Measurements from ENCODE around the gene ERVFRD-1. TPM values are rescaled to one million over a fixed set of nuclear protein-coding genes. Genes with fewer than 3 reads are reported as not detected.

The ERVFRD-1 gene
- total and polyA plus RNA-seq, 2 of the 13 experiments (the other 11 are each of a cell fraction or from before 2014, with no cell fraction given), result not detected

GRCh38 chr6:11056871-11057270 lies 54.7 kb downstream of the ERVFRD-1 start:
- no peaks in the 10 kb centered on the region for H3K79me2 ChIP-seq (ENCODE audit: insufficient read depth, low read length)
- H3K9me3 ChIP-seq (ENCODE audit: low read length), result no peaks in the 10 kb centered on the region
- no peaks in the 10 kb centered on the region for H4K20me1 ChIP-seq (ENCODE audit: insufficient read depth, low read length)
- no TSS peak for BruUV-seq (replicated peaks)
- TF ChIP-seq ZNF577 (CRISPR knock-in tag; IDR thresholded peaks at IDR 0.05; ENCODE audit: borderline replicate concordance, low read depth) (no peak), JUN (CRISPR knock-in tag; IDR thresholded peaks at IDR 0.05) (no peak), POGZ (CRISPR knock-in tag; IDR thresholded peaks at IDR 0.05) (peak; percentile 17; the same call in 1 of the 2 replicates), SYNCRIP (IDR thresholded peaks at IDR 0.05; ENCODE audit: insufficient read depth, low read depth, low read length) (no peak), SAP130 (CRISPR knock-in tag; IDR thresholded peaks at IDR 0.05; ENCODE audit: low read depth) (0 out of 2 replicates have a peak, but pooled peaks have one; percentile 20), ZNF770 (CRISPR knock-in tag; IDR thresholded peaks at IDR 0.05) (peak; percentile 71), POLR2AphosphoS5 (IDR thresholded peaks at IDR 0.05; ENCODE audit: low read depth, low read length) (no peak), TEAD3 (CRISPR knock-in tag; optimal IDR thresholded peaks at IDR 0.05; ENCODE audit: borderline replicate concordance) (peak; percentile 2)
- POLR2A ChIA-PET, result interaction anchor here (1.2 to 2.1 kb wide), 2 partner anchors 8 to 17 kb away, joined by 4 to 6 read pairs; no protein-coding TSS in a partner anchor
- H3K27me3 ChIP-seq (ENCODE audit: control insufficient read depth in 1 of 2, insufficient read depth in 2 of 2, low read length in 2 of 2), result no peaks in the 10 kb centered on the region
- ATAC-seq (peak; percentile 61), FAIRE-seq (no peak), DNase-seq (ENCODE audit: low spot score) (no peak)
- H3K27ac ChIP-seq (ENCODE audit: extremely low read length, insufficient read depth, low read length), result no peak overlapping the region
- no peak overlapping the region for H3K4me2 ChIP-seq (ENCODE audit: low read depth, low read length)
- 69% methylated on average over 1 of the region's 1 CpG for WGBS (ENCODE audit: low lambda C conversion rate)
- H3K4me3 ChIP-seq (replicated peaks in 1 of 3; ENCODE audit: insufficient read depth in 1 of 3, low read depth in 2 of 3, low read length in 3 of 3), result no peak overlapping the region
- H3K9ac ChIP-seq (ENCODE audit: insufficient read depth, low read depth, low read length), result no peak overlapping the region
- H3K4me1 ChIP-seq (ENCODE audit: insufficient read depth, low read length), result peaks cover 44% of the 10 kb centered on the region
- H2AFZ ChIP-seq (ENCODE audit: low read length), result no peak overlapping the region
- in situ Hi-C loops (cut with HindIII; ENCODE audit: extremely low pct_ligation_motif_present, low pct_unique_long_range_greater_than_20kb) (loop anchor here (25.0 kb wide), 1 partner anchor 570 kb away; no protein-coding TSS in a partner anchor), intact Hi-C loops (cut with micrococcal nuclease; ENCODE audit: unreplicated experiment) (no loop called here)
- CTCF ChIA-PET (ENCODE audit: low intra/inter-chr PET ratio, low total read pairs), result no interaction called here
- no peaks in the 10 kb centered on the region for H3K36me3 ChIP-seq (replicated peaks in 1 of 2; ENCODE audit: control insufficient read depth in 1 of 2, insufficient read depth in 2 of 2, low read length in 2 of 2)

Data from HepG2 (cell line).